ENCODE data around the gene TOB2.

DNA sequence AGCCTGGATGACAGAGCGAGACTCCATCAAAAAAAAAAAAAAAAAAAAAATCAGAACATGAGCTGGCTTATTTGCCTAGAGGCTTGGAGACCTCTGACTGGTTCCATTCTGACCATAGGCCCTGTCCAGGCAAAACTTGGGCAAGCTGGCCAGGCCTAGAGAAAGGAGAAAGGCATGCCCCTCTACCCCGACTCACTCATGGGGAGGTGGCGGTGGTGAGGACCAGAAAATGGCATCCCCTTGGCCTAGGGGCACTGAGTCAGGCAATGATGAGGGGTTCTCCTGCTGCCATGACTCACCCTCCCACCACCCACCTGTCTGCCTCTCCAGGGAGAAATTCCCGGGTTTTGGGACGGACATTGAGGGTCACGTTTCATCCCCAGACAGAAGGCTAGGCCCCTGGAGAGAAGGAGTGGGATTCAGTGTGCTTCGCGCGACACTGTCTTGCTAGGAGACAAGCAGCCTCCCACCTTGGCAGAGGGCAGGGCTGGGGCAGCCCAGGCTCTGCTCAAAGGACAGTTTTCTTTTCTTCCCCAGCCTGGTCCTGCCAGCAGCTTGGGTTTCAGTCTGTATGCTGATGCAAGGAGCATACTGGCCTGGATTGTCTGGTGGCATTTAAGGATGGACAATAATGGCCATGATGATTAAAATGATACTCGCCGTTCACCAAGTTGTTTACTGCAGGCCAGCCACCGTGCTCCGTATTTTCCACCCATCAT, 17.2 kb downstream of the TOB2 start:
- TF ChIP-seq, protein P1, sequence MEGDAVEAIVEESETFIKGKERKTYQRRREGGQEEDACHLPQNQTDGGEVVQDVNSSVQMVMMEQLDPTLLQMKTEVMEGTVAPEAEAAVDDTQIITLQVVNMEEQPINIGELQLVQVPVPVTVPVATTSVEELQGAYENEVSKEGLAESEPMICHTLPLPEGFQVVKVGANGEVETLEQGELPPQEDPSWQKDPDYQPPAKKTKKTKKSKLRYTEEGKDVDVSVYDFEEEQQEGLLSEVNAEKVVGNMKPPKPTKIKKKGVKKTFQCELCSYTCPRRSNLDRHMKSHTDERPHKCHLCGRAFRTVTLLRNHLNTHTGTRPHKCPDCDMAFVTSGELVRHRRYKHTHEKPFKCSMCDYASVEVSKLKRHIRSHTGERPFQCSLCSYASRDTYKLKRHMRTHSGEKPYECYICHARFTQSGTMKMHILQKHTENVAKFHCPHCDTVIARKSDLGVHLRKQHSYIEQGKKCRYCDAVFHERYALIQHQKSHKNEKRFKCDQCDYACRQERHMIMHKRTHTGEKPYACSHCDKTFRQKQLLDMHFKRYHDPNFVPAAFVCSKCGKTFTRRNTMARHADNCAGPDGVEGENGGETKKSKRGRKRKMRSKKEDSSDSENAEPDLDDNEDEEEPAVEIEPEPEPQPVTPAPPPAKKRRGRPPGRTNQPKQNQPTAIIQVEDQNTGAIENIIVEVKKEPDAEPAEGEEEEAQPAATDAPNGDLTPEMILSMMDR (IDR thresholded peaks at IDR 0.05; ENCODE audit: low read length) = no peak
- no peak for TF ChIP-seq EZH2 (optimal IDR thresholded peaks at IDR 0.05; ENCODE audit: low read depth, low read length)
